GM15510 (cell line): ENCODE data around the gene SH3GLB2.
A peak's percentile ranks its signal among the peaks of the same experiment; 100 is the strongest.

Experiments used
- POLR2A ChIP-seq: IDR thresholded peaks from 3 replicates; pipeline ENCODE4 v1.6.1; 2011; ENCODE audit warnings: borderline replicate concordance; ENCODE audit not compliant: insufficient read length; ENCODE audit errors: extremely low read depth

SH3GLB2 gene

DNA sequence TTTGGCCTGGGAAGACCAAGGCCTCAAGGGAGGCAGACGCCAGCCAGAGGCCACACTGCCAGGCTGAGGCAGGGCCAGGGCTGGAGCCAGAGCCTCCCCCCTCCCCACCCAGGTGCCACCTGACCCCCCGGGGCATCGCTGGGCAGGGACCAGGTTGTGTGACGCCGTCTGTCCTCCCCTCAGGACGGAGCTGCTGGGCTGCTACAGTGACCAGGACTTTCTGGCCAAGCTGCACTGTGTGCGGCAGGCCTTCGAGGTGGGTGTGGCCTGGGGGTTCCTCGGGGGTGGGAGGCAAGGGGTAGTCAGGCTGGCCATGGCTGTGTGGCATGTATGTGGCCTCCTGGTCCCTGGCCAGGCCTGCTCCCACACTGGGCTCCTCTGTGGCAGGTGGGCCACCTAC lies 34.9 kb upstream of the SH3GLB2 start:
- TF ChIP-seq POLR2A: no peak

DNA sequence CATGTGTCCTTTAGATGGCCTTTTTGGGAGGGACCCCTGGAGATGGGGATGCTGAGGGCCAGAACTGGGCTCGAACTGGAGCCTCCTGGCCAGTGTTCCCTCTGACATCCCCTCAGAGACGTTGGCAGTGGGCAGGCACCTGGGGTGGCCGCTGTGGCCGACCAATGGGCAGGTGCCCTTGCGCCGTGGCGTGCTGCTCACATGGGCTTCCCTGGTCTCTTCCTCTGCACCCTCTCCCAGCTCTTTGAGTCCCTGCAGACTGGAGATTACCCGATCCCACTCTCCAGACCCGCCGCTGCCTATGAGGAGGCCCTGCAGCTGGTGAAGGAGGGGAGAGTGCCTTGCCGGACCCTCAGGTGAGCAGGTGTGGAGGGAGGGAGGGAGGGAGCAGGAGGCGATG lies 32.9 kb upstream of the SH3GLB2 start:
- TF ChIP-seq POLR2A: no peak

DNA sequence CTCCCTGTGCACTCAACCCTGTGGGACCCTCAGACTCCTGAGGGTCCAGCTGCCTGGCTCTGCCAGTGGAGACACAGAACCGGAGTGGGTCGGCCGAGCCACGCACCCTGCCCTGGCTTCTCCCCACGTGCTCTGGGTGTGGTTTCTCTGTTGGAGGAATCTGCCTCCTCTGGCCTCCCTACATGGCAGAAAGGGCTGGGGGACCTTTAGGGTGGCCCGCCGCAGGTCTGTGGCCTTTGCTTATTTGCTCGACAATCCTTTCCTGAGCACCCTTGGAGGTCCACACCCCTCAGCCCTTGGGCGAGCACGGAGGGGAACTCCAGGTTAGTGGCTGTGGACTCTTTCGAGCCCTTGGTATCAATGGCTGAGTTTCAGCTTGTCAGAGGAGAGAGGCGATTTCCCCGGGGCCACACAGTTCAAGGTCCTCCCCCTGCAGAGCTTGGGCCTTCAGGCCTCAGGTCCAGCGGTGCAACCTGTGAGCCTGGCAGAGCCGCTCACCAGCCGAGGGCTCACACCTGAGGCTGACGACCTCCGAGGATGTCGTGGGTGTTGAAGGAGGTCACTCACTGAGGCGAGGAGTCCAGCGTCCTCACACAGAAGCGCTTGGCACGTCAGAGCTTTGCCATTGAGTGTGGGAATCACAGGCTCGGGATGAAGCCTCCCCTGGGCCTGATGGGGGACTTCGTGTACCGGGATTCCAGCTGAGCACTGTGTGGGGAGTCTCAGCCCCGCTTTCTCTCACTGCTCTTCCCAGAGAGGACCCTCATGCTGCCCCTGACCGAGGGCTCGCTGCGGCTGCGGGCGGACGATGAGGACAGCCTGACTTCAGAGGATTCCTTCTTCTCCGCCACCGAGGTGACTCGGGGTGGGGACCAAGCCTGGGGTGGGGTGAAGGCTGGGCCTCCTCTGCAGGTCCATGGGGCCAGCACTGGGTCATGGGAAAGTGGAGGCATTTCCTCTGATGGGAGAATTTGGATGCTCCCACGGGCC lies 32.0 kb upstream of the SH3GLB2 start:
- TF ChIP-seq POLR2A: no peak

DNA sequence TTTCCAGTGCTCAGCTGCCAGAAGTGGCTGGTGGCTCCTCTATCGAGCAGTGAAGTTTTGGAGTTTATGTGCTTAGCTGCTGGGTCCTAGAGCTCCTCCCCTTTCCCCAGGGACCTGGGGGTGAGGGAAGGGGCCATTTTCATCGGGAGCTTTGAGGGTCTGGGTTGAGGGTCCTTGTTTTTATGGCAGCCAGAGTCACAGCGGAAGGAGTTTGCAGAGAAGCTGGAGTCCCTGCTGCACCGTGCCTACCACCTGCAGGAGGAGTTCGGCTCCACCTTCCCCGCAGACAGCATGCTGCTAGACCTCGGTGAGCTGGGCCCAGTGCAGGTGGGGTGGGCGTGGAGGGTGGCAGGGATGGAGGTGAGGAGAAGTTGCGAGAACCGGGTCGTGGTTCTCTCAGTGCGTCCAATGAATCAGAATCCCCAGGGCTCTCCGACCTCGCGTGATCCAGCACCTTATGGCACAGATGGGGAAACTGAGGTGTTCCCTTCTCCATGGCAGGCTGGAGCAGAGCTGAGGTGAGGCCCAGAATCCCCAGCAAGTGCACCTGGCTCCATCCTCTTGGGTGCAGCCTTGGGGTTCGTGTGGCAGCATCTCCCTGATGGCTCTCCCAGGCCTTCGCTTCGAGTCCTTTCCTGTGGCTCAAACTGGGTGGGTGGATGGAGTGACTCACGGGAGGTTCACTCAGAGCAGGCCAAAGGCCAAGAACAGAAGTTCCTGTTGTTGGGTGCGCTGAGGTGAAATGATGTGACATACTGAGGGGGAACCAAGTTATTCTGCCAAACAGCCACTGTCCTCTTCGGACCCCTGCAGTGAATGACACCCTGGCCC lies 31.0 kb upstream of the SH3GLB2 start:
- TF ChIP-seq POLR2A: no peak

DNA sequence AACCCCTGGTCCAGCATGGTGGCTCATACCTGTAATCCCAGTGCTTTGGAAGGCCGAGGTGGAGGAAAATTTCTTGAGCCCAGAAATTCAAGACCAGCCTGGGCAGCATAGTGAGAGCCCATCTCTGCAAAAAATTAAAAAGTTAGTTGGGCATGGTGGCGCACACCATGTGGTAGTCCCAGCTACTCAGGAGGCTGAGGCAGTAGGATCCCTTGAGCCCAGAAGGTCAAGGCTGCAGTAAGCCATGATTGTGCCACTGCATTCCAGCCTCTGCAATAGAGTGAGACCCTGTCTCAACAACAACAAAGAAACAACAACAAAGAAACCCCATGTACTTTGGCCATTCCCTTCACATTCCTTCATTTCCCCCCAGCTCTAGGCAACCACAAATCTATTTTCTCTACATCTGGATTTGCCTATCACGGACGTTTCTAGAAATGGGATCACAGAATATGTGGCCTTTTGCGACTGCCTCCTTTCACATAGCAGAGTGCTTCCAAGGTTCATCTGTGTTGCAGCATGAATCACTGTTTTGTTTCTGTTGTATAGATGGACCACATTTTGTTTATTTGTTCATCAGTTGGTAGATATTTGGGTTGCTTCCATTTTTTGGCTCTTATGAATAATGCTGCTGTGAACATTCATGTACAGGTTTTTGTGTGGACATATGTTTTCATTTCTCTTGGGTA lies 26.2 kb upstream of the SH3GLB2 start:
- TF ChIP-seq POLR2A: no peak

DNA sequence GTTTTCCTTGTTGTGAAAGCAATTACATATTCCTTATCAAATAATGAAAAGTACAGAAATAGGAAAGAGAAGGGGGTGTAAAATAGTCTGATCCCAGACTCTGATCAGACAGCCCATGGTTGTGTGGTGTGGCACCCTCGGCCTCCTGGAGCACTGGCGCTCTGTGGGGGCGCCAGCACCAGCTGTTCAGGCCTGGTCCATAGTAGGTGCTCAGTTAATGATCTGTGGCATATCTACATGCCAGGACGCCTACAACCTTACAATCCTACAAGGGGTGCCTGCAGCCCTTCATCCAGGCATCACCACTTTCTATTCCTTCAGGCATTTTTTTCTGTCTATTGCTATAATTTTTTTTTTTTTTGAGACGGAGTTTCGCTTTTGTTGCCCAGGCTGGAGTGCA lies 24.9 kb upstream of the SH3GLB2 start:
- no peak for TF ChIP-seq POLR2A

DNA sequence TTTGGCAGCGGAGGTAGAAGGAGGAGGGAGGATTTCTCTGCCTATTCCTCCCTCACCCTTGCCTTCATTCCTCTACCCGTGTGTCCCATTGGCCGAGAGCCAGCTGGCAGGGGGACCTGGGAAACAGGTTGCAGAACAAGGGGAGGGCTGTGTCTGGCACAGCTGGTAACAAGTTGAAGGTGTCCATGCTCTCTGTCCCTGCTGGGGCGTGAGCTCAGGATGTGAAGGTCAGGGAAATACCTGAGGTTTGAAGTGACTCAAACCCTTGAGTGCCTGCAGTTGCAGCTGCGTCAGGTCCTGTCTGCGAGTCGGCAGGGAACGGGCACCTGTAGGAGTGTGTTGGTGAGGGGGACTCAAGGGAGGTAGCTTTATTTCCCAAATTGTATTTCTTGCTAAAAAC lies 24.5 kb upstream of the SH3GLB2 start:
- no peak for TF ChIP-seq POLR2A

DNA sequence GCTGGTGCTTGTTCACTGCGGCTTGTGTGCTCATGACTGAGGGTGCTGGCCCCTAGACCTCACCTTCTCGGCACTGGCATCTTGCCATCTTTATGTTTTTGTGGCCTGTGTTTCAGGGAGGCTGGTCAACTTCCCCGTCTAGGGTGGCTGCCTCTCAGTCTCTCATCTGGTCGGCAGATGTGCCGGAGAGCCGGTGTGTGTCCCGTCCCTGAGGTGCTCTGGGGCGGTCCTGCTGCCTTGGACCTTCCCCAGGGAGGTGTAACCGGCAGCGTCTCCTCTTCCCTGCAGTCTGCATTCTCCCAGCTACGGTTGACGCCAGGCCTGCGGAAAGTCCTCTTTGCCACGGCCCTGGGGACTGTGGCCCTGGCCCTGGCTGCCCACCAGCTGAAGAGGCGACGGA lies 13.9 kb upstream of the SH3GLB2 start:
- no peak for TF ChIP-seq POLR2A

DNA sequence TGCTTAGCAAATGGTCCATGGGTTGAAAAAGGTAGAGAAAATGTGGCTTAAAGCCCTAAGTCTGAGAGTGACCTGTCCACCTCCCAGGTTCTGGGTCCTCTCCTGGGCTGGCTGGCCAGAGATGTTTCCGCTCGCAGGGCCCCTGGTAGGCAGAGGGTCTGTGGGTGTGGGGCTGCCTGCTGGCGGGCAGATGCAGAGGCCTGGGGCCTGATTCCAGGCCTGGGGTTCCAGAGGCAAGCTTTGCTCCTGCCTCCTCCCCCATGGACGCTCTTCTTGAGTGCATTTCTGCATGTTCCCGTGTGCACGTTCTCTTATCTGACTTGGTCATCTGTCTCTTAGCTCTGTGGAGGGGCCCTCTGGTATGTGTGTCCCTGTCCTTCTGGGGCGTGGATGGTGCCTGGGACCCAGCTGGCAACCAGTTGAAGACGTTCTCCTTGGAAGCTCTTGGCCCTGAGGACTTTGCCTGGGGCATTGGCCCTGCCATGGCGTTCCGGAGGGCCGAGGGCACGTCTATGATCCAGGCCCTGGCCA lies 12.0 kb upstream of the SH3GLB2 start:
- no peak for TF ChIP-seq POLR2A

DNA sequence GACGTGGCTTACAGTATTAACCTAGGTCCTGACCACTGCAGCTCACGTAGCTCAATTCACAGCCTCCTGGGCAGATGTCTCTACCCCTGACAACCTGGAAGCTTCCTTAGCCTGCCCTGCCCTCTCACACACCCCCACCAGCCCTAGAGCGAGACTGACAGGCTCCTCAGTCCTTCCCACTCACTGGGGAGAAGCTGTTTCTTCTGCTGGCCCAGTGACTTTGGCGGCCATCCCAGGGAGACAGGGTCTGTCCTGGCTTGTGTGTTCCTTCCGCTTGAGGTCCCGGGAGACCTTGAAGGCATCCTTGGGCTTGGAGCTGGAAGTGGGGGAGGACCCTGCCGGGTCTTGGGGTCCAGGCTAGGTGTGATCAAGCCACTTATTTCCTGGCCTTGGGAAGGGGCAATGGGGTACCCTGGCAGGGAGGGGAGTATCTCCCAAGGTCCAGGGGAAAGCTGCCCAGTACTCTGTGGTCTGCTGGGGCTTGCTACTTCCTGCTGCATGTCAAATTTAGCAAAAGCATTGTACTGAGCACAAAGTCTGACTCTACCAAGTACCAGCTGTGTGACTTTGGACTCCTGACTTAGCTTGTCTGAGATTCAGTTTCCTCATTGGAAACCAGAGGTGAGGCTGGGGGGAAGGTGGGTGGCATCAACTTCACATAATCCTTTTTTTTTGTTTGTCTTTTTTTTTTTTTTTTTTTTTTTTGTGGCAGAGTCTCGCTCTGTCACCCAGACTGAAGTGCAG lies 10.2 kb upstream of the SH3GLB2 start:
- no peak for TF ChIP-seq POLR2A

DNA sequence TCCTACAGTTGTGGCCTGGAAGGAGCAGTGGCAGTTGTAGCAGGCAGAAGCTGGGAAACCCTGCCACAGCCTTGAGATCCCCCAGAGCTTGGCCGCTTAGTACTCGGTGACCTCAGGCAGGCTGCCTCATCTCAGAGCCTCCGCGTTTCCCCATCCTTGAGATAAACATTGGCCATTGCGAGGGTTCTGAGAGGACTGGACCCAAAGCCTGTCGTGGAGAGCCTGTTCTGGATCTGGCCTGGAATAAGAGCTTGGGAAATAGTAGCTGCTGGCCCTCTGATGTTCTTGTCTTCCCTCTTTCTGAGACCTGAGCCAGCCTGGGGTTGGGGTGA lies 9.6 kb upstream of the SH3GLB2 start:
- no peak for TF ChIP-seq POLR2A

DNA sequence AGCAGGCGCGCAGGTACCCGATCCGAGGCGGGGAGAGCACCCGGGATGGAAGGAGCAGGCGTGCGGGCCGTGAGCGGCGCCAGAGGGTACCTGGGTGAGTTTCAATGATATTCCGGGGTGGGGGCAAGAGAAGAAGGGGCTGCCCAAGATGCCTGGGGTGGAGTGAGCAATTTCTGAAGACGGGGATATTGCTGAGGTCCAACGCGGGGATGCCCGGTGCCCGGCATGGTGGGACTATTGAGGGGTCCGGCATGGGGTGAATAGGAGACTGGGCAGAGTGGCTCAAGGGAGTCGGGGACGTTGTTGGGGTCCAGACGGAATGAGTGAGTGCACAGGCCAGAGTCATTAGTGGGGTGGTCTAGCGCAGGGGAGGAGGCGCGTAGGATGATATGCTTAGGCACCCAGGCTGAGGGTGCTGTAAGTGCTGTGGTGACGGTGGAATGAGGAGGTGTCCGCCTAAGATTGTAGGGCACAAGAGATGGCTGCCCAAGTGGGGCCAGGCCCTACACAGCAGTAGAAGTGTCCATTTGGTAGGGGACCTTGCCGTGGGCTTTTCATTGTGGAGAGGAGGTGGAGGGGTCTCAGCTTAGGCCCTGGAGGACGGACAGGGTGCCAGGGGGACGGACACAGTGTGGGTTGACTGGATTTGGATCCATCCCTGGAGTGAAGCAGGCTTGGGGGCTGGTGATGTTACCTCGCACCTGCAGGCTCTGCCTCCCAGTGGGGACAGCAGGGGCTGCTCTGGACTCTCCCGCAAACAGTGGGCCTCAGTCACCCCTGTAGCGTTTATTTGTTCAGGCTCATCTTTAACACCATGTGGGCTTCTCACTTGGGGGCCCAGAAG lies 9.0 kb upstream of the SH3GLB2 start:
- no peak for TF ChIP-seq POLR2A

DNA sequence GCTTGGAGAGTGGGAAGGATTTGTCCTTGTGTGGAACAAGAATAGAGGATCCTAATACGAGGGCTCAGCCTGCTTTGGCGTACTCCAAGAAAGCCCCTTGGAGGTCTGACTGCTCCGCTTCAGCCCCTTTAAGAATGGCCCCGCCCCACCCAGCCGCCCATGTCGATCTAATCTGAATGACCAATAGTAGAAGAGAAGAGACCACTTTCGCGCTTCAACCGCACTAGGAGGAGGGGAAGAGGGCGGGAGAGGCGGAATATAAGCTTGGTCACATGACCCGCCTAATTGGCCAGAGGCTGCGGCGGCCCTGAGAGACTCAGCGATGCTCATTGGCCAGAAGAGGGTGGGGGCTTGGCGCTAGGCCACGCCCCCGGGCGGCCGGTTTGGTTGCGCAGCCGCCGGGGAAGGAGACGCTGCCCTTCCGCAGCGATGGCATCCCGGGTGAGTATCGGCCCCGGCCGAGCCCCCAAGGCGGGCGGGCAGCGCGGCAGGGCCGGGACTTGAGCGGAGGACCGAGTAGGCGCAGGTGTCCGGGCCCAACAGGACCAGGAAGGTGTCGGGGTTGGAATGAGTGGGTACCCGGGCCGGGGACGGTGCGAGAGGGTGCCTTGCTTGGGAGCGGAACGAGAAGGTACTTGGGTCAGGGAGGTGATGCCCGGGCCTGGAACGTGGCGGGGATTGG lies 8.3 kb upstream of the SH3GLB2 start, which contains the start of gene MIGA2:
MIGA2 (plus strand) TSS at position 386 of the 682 bp plus-strand sequence. CDS start 3,969 bp downstream, outside the sequence.
- peak; percentile 90 for TF ChIP-seq POLR2A
